GM19239 (cell line): Measurements from ENCODE around the gene CYREN.

ENCODE experiments used
- DNase-seq: peaks from one replicate; pipeline ENCODE4 v3.0.0; 2011; ENCODE audit warnings: low spot score; ENCODE audit not compliant: insufficient read length
- FAIRE-seq: peaks from 2 replicates; lab custom pipeline; 2011; peaks lifted over from hg19 to GRCh38; lab: Jason Lieb, UNC

Gene CYREN

GRCh38 chr7:135161669-135162068 lies 8.8 kb downstream of the CYREN start:
- FAIRE-seq = no peak
- DNase-seq = no peak

- FAIRE-seq = peak; percentile 79
Measured at GRCh38 chr7:135160858-135161653, 9.5 kb downstream of the CYREN start.

GRCh38 chr7:135160098-135160857 lies 10.2 kb downstream of the CYREN start:
- FAIRE-seq (peak; percentile 90), DNase-seq (no peak)

More at GRCh38 chr7:135160858-135161653, 9.5 kb downstream of the CYREN start:
- no peak for DNase-seq

- peak; percentile 14 for FAIRE-seq
Measured at GRCh38 chr7:135159359-135160085, 11.0 kb downstream of the CYREN start.

GRCh38 chr7:135158874-135159273 lies 11.6 kb downstream of the CYREN start:
- FAIRE-seq (no peak), DNase-seq (no peak)

More at GRCh38 chr7:135159359-135160085, 11.0 kb downstream of the CYREN start:
- DNase-seq = no peak

- DNase-seq = no peak
- FAIRE-seq = no peak
Measured at GRCh38 chr7:135158141-135158655, 12.3 kb downstream of the CYREN start.

GRCh38 chr7:135156290-135156689 lies 14.2 kb downstream of the CYREN start:
- FAIRE-seq = no peak

GRCh38 chr7:135154734-135155133 lies 15.8 kb downstream of the CYREN start:
- no peak for DNase-seq
- FAIRE-seq = no peak

More at GRCh38 chr7:135156290-135156689, 14.2 kb downstream of the CYREN start:
- DNase-seq = no peak

- DNase-seq = no peak
- FAIRE-seq = no peak
Measured at GRCh38 chr7:135152442-135152841, 18.1 kb downstream of the CYREN start.

- DNase-seq (no peak), FAIRE-seq (peak; percentile 86)
Measured at GRCh38 chr7:135151533-135151932, 19.0 kb downstream of the CYREN start.

GRCh38 chr7:135151132-135151531 lies 19.4 kb downstream of the CYREN start:
- DNase-seq (no peak), FAIRE-seq (peak; percentile 26)

GRCh38 chr7:135150072-135150782 lies 20.3 kb downstream of the CYREN start:
- FAIRE-seq = peak; percentile 33
- no peak for DNase-seq

GRCh38 chr7:135147899-135148721 lies 22.4 kb downstream of the CYREN start, which contains the start of gene TMEM140:
Gene TMEM140 (plus strand): TSS chr7:135148072. CDS start chr7:135164442, 16,370 bp downstream.
- DNase-seq = no peak

GRCh38 chr7:135147341-135147898 lies 23.1 kb downstream of the CYREN start:
- FAIRE-seq (peak; percentile 80), DNase-seq (no peak)

More at GRCh38 chr7:135147899-135148721, 22.4 kb downstream of the CYREN start, which contains the start of gene TMEM140:
- peak; percentile 98 for FAIRE-seq

GRCh38 chr7:135143885-135144668 lies 26.4 kb downstream of the CYREN start:
- FAIRE-seq = no peak

GRCh38 chr7:135129579-135129978 lies 40.9 kb downstream of the CYREN start:
- DNase-seq (no peak), FAIRE-seq (peak; percentile 49)

More at GRCh38 chr7:135143885-135144668, 26.4 kb downstream of the CYREN start:
- DNase-seq = no peak

- FAIRE-seq (no peak), DNase-seq (no peak)
Measured at GRCh38 chr7:135128931-135129330, 41.6 kb downstream of the CYREN start.
